ENCODE data around the gene PTPN4.

The PTPN4 gene

DNA sequence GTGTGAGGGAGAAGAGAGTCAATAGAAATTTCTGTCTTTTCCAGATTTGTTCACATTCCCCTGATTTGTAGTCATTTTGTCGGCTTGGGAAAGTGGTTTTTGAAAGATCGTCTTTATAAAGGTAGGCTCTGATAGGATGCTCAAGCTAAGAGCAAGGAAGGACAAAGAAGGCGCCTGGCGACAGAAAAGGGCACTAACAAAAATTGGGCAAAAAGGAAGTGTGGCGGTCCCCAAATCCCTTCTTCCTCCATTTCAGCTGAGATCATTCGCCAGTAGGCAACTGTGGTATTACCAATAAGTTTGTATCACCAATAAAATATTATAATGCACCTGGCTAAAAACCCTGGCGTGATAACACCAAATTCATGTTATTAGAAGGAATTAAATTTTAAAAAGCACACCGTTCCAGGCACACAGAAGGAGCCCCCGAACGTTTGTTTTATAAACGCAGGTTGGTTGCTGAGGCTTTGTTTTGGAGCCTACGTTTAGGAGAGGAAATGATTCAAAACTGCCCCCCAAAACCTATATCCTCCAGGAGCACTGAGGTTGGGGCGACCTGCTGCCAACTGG is 756 bp upstream of the PTPN4 start:
- Histone ChIP-seq H3K36me3 (no peaks in the 10 kb centered on the region), H3K9me3 (no peaks in the 10 kb centered on the region), H3K27ac (peak overlapping the region; percentile 87 to 91), H3K4me3 (peak overlapping the region; percentile 91 to 97), H3K27me3 (no peaks in the 10 kb centered on the region), H3K4me1 (peaks cover 0 to 31% (median 0%) of the 10 kb centered on the region in 4 donors)
- intact Hi-C loops (cut with DNase I; ENCODE audit: low total_unique reads) = loop anchor here (10.0 kb wide), 1 partner anchor 256 kb away; the partner anchor contains the start of gene EPB41L5
- TF ChIP-seq, protein P1, sequence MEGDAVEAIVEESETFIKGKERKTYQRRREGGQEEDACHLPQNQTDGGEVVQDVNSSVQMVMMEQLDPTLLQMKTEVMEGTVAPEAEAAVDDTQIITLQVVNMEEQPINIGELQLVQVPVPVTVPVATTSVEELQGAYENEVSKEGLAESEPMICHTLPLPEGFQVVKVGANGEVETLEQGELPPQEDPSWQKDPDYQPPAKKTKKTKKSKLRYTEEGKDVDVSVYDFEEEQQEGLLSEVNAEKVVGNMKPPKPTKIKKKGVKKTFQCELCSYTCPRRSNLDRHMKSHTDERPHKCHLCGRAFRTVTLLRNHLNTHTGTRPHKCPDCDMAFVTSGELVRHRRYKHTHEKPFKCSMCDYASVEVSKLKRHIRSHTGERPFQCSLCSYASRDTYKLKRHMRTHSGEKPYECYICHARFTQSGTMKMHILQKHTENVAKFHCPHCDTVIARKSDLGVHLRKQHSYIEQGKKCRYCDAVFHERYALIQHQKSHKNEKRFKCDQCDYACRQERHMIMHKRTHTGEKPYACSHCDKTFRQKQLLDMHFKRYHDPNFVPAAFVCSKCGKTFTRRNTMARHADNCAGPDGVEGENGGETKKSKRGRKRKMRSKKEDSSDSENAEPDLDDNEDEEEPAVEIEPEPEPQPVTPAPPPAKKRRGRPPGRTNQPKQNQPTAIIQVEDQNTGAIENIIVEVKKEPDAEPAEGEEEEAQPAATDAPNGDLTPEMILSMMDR (IDR thresholded peaks at IDR 0.05) = no peak
- DNase-seq = no peak

DNA sequence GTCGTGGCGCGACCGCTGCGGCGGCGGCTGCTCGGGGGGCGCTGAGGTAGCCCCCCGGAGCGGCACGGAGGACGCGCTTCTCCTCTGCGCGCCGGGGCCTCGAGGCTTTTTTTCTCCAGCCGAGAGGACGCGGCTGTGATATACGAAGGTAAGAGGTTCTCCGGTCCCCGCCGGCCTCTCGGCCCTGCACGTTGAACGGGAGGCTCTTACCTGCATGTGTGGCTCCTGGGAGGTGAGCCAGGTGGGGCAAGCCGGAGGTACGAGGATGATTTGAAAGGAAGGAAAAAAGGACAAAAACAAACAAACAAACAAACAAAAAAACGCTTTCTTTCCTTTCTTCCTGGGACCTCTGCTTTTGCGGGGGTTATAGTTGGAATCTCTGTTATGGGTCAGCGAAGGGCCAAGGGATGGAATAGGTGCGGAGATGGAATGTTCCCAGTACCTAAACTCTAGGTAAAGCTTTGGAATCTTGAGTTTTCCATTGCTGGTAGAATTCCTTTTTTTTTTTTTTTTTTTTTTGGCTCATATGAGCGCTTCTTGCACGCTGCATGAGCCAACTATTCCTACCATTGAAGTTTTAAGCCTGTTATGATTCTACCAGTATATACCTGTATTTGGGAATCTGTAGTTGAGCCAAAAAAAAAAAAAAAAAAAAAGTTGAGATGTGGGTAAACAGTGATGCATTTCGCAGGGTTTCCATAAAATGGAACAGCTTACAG is 674 bp downstream of the PTPN4 start:
- peak overlapping the region; percentile 87 to 91 for H3K27ac ChIP-seq
- no peaks in the 10 kb centered on the region for H3K27me3 ChIP-seq
- DNase-seq = peak in 1 of 2 donors; percentile 26
- intact Hi-C loops (cut with DNase I; ENCODE audit: low total_unique reads) = no loop called here
- peaks cover 0 to 31% (median 0%) of the 10 kb centered on the region in 4 donors for H3K4me1 ChIP-seq
- TF ChIP-seq, protein P1 (IDR thresholded peaks at IDR 0.05) = no peak
- no peaks in the 10 kb centered on the region for H3K9me3 ChIP-seq
- H3K4me3 ChIP-seq = peak overlapping the region; percentile 91 to 97
- no peaks in the 10 kb centered on the region for H3K36me3 ChIP-seq

GRCh38 chr2:119760956-119761275 is 1.2 kb downstream of the PTPN4 start:
- DNase-seq = no peak
- H3K27ac ChIP-seq = no peak overlapping the region

DNA sequence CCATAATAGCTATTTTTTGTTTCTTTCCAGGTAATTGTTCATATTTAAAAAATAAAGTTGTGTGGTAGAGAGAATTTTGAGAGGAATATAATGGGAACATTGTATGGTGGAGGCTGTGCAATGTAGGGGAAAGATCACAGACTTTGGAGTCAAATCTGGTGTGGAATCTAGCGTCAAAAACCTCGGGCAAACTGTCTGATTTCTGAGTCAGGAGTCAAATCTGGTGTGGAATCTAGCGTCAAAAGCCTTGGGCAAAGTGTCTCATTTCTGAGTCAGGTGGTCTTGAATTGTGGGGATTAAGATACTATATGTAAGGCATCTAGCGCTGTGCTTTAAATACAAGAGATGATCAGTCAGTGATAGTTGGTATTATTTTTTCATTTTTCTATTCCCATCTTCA is 5.1 kb downstream of the PTPN4 start:
- Histone ChIP-seq H3K9me3 (no peaks in the 10 kb centered on the region), H3K27me3 (no peaks in the 10 kb centered on the region), H3K4me3 (no peak overlapping the region), H3K27ac (no peak overlapping the region), H3K36me3 (no peaks in the 10 kb centered on the region), H3K4me1 (peaks cover 0 to 22% (median 0%) of the 10 kb centered on the region in 4 donors)
- no peak for DNase-seq
- intact Hi-C loops (cut with DNase I; ENCODE audit: low total_unique reads) = no loop called here
- TF ChIP-seq, protein P1 (IDR thresholded peaks at IDR 0.05) = no peak

More at GRCh38 chr2:119760956-119761275, 1.2 kb downstream of the PTPN4 start:
- TF ChIP-seq, protein P1 (IDR thresholded peaks at IDR 0.05) = no peak
- Histone ChIP-seq H3K4me1 (peaks cover 0 to 31% (median 0%) of the 10 kb centered on the region in 4 donors), H3K36me3 (no peaks in the 10 kb centered on the region), H3K4me3 (peak overlapping the region; percentile 91 to 97), H3K9me3 (no peaks in the 10 kb centered on the region), H3K27me3 (no peaks in the 10 kb centered on the region)
- intact Hi-C loops (cut with DNase I; ENCODE audit: low total_unique reads) = no loop called here

DNA sequence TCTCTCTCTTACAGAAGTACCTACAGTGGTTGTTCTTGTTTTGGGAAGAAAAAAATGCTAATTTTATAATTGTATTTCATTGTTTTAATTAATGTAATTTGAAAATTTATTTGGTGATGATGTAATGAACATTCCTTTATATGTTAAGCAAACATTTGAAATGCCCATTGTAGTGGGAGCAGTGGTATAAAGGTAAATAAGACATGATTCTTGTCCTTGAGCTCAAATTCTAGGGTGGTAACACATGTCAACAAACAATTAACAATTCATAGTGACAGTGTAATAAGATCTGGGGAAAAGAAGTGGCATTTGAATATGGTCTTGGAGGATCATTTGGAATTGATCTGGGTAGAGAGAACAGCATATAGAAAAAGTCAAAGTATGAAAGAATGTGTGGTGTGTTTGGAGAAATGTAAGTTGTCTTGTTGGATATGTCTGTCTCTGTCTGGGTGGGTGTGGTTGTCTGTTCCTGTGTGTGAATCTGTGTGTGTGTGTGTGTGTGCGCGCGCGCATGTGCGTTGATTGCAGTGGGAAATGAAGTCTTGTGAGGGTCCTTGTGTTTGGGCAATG is 5.8 kb downstream of the PTPN4 start:
- intact Hi-C loops (cut with DNase I; ENCODE audit: low total_unique reads) = no loop called here
- H3K27me3 ChIP-seq = no peaks in the 10 kb centered on the region
- TF ChIP-seq, protein P1 (IDR thresholded peaks at IDR 0.05) = no peak
- no peaks in the 10 kb centered on the region for H3K36me3 ChIP-seq
- H3K4me1 ChIP-seq = peaks cover 0 to 22% (median 0%) of the 10 kb centered on the region in 4 donors
- H3K27ac ChIP-seq = no peak overlapping the region
- no peak for DNase-seq
- no peak overlapping the region for H3K4me3 ChIP-seq
- no peaks in the 10 kb centered on the region for H3K9me3 ChIP-seq
